ENCODE data around the gene CACNA2D2.

CACNA2D2 gene

DNA sequence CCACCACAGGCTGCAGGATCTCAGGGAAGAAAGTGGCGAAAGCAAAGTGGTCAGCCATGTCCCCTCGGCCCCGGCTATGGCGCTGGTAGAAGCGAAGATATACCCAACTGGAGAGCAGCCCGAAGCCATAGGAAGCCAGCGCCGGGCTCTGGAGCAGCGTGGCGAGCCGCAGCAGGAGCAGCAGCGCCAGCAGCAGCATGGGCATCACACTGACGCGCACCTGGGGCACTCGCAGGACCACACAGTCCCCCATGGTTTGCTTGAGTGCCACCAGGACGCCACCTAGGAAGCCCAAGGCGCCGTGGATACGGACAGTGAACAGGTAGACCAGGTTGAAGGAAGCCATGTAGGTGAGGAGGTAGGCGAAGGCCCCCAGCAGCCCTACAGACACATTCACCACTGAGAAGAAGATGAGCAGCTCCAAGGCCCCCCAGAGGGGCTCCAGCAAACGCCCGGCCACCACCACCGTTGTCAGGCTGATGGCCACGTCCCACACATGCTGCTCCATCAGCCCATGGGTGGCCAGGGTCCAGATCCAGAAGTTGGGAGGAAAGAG lies 145.0 kb downstream of the CACNA2D2 start:
- DNase-seq (ENCODE audit: low read depth in 2 of 2): no peak
- TF ChIP-seq CTCF (IDR thresholded peaks at IDR 0.05; ENCODE audit: low read depth, low read length): no peak
- peak overlapping the region; percentile 88 to 94 for H3K4me3 ChIP-seq (replicated peaks in 1 of 2; ENCODE audit: low read depth in 2 of 2, low read length in 2 of 2)

DNA sequence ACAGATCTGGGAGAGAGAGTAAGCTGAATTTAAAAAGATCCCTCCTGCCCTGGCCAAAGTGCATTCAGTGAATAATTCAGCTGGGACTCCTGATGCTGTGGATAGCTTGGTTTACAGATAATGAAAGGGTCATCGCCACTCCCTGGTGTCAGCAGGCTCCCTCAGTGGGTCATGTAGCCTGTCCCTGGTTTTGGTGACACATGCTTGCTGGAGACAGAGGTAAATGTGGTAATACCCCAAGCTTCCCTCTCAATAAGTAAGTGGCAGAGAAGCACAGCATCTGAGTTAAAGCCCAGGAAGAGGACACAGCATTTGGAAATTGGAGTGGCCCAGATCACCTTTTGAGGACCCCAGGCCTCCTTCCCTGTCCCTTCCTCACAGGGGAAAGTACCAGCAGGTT lies 146.0 kb downstream of the CACNA2D2 start:
- TF ChIP-seq CTCF (IDR thresholded peaks at IDR 0.05; ENCODE audit: low read depth, low read length): no peak
- H3K4me3 ChIP-seq (replicated peaks in 1 of 2; ENCODE audit: low read depth in 2 of 2, low read length in 2 of 2): peak overlapping the region; percentile 88 to 94
- DNase-seq (ENCODE audit: low read depth in 2 of 2): no peak

DNA sequence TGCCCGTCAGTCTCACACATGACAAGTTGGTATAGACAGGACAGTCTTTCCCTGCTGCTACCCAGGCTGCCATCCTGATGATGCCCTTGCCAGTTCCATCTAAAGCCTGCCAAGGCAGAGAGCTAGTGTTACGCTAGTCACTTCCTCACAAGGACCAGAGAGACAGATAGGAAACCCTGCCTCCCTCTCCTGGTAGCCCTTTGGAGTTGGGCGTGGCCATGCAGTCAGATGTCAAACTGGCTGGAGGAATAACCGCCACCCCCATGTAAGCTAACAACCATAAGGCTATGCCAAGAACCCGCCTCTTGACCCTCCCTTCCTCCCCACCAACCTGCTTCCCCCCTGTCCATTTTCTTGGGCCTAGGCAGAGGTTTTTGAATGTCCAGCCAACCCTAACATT lies 146.9 kb downstream of the CACNA2D2 start:
- H3K4me3 ChIP-seq (replicated peaks in 1 of 2; ENCODE audit: low read depth in 2 of 2, low read length in 2 of 2): peak overlapping the region; percentile 88 to 94
- DNase-seq (ENCODE audit: low read depth in 2 of 2): peak; percentile 44 to 49
- no peak for TF ChIP-seq CTCF (IDR thresholded peaks at IDR 0.05; ENCODE audit: low read depth, low read length)

- DNase-seq (ENCODE audit: low read depth in 2 of 2): no peak
- no peak for TF ChIP-seq CTCF (IDR thresholded peaks at IDR 0.05; ENCODE audit: low read depth, low read length)
- peak overlapping the region; percentile 88 to 94 for H3K4me3 ChIP-seq (replicated peaks in 1 of 2; ENCODE audit: low read depth in 2 of 2, low read length in 2 of 2)
Observed at GRCh38 chr3:50355829-50356552, 147.4 kb downstream of the CACNA2D2 start.

DNA sequence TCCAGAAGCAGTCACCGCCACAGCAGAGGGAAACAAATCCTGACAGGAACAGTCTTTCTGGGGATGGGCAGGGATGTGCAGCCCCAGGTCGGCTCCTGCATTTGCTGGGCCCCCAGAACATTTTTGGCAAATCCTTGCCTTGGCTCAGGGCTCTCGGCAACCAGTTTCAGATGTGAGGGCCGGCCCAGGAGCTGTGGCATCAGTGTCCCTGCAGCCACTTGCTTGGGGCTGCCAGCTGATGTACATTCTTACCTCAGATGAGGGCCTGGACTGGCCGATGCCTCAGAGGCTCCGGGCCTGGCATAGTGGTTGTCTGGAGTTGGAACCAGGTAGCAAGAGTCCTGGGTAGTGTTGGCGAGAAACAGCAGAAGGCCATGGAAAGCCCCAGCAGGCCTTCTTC lies 148.6 kb downstream of the CACNA2D2 start:
- no peak for TF ChIP-seq CTCF (IDR thresholded peaks at IDR 0.05; ENCODE audit: low read depth, low read length)
- DNase-seq (ENCODE audit: low read depth in 2 of 2): no peak
- no peak overlapping the region for H3K4me3 ChIP-seq (replicated peaks in 1 of 2; ENCODE audit: low read depth in 2 of 2, low read length in 2 of 2)

DNA sequence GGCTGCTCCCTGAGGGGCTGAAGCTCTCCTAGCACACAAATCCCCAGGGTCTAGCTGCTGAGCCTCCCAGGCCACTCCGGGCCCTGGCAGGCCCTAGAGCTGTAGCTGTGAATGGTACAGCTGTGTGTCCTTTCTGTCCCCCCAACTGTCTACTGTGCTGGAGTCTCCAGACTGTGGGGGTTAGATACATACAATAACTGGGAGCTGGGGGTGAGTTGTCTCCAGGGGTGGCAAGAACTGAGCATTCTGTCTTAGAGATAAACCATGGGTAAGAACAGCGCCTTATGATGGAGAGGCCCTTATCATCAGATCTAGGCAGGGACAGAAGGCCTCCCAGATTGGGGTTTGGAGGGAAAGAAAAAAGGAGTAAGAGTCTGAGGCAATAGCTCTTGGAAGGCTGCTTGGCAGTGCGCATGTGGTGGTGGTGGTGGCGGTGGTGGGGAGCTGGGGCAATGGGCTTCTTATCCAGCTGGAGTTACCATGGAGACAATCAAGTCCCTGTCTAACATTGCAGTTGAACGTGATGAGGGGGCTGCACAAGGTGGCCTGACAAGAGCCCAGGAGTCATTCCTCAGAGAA lies 149.2 kb downstream of the CACNA2D2 start:
- no peak for DNase-seq (ENCODE audit: low read depth in 2 of 2)
- no peak overlapping the region for H3K4me3 ChIP-seq (replicated peaks in 1 of 2; ENCODE audit: low read depth in 2 of 2, low read length in 2 of 2)
- TF ChIP-seq CTCF (IDR thresholded peaks at IDR 0.05; ENCODE audit: low read depth, low read length): no peak

All from cardiac fibroblast (primary cell).